ENCODE results near the gene MRPL33.

MRPL33 gene

GRCh38 chr2:27771548-27772335 is at the start of gene MRPL33:
TSS of gene MRPL33 (plus strand) at chr2:27771719. CDS start at chr2:27771778, 59 bp downstream.
- TF ChIP-seq GATA2 (IDR thresholded peaks at IDR 0.05; ENCODE audit: low read depth, low read length) (no peak; the same call in 1 of the 2 replicates), GATA3 (IDR thresholded peaks at IDR 0.05; ENCODE audit: low read depth, low read length) (no peak)

GRCh38 chr2:27721884-27722485 is 49.5 kb upstream of the MRPL33 start:
- no peak for TF ChIP-seq GATA2 (IDR thresholded peaks at IDR 0.05; ENCODE audit: low read depth, low read length)

- TF ChIP-seq GATA3 (IDR thresholded peaks at IDR 0.05; ENCODE audit: low read depth, low read length) = no peak
- TF ChIP-seq GATA2 (IDR thresholded peaks at IDR 0.05; ENCODE audit: low read depth, low read length) = no peak
These were observed 48.0 kb upstream of the MRPL33 start for GRCh38 chr2:27723372-27724144.

- TF ChIP-seq GATA2 (IDR thresholded peaks at IDR 0.05; ENCODE audit: low read depth, low read length) (no peak), GATA3 (IDR thresholded peaks at IDR 0.05; ENCODE audit: low read depth, low read length) (no peak)
These were observed 47.3 kb upstream of the MRPL33 start for GRCh38 chr2:27724191-27724590.

GRCh38 chr2:27724905-27725701 is 46.4 kb upstream of the MRPL33 start:
- TF ChIP-seq GATA2 (IDR thresholded peaks at IDR 0.05; ENCODE audit: low read depth, low read length) = no peak
- TF ChIP-seq GATA3 (IDR thresholded peaks at IDR 0.05; ENCODE audit: low read depth, low read length) = no peak

- TF ChIP-seq GATA3 (IDR thresholded peaks at IDR 0.05; ENCODE audit: low read depth, low read length) (no peak), GATA2 (IDR thresholded peaks at IDR 0.05; ENCODE audit: low read depth, low read length) (no peak)
These were observed 44.3 kb upstream of the MRPL33 start for GRCh38 chr2:27727257-27727656.

GRCh38 chr2:27728081-27728858 is 43.2 kb upstream of the MRPL33 start:
- no peak for TF ChIP-seq GATA3 (IDR thresholded peaks at IDR 0.05; ENCODE audit: low read depth, low read length)
- no peak for TF ChIP-seq GATA2 (IDR thresholded peaks at IDR 0.05; ENCODE audit: low read depth, low read length)

GRCh38 chr2:27729198-27729597 is 42.3 kb upstream of the MRPL33 start:
- TF ChIP-seq GATA2 (IDR thresholded peaks at IDR 0.05; ENCODE audit: low read depth, low read length) = no peak
- TF ChIP-seq GATA3 (IDR thresholded peaks at IDR 0.05; ENCODE audit: low read depth, low read length) = no peak

- TF ChIP-seq GATA2 (IDR thresholded peaks at IDR 0.05; ENCODE audit: low read depth, low read length) (no peak), GATA3 (IDR thresholded peaks at IDR 0.05; ENCODE audit: low read depth, low read length) (no peak)
These were observed 41.9 kb upstream of the MRPL33 start for GRCh38 chr2:27729614-27730013.

GRCh38 chr2:27730261-27730662 is 41.3 kb upstream of the MRPL33 start:
- TF ChIP-seq GATA2 (IDR thresholded peaks at IDR 0.05; ENCODE audit: low read depth, low read length) (no peak), GATA3 (IDR thresholded peaks at IDR 0.05; ENCODE audit: low read depth, low read length) (no peak)

GRCh38 chr2:27730980-27731691 is 40.4 kb upstream of the MRPL33 start:
- TF ChIP-seq GATA3 (IDR thresholded peaks at IDR 0.05; ENCODE audit: low read depth, low read length) (no peak), GATA2 (IDR thresholded peaks at IDR 0.05; ENCODE audit: low read depth, low read length) (no peak)

GRCh38 chr2:27734305-27734704 is 37.2 kb upstream of the MRPL33 start:
- TF ChIP-seq GATA2 (IDR thresholded peaks at IDR 0.05; ENCODE audit: low read depth, low read length) (no peak), GATA3 (IDR thresholded peaks at IDR 0.05; ENCODE audit: low read depth, low read length) (no peak)
